Left renal cortex interstitium (tissue), 4 donors: ENCODE data around the gene SLC49A4. TPM values are rescaled to one million over a fixed set of nuclear protein-coding genes. Genes with fewer than 3 reads are reported as not detected.
A peak's percentile ranks its signal among the peaks of the same experiment; 100 is the strongest.

ENCODE experiments used
- DNase-seq, 4 donors: peaks; one replicate each; pipeline ENCODE4 v3.0.0-alpha.2; 2013; ENCODE audit warnings: low read depth in 4 of 4, low spot score in 2 of 4, missing footprints in 1 of 4
- polyA plus RNA-seq, 4 donors: library from polyadenylated mRNA; unstranded; fragments of 120-200 nt; gene quantifications; one replicate each; pipeline ENCODE4 v1.2.1, GENCODE V29; 2013; ENCODE audit not compliant: insufficient read length in 4 of 4

Gene SLC49A4
- polyA plus RNA-seq, 4 donors: 13.9 to 14.9 (median 14.7) TPM

DNA sequence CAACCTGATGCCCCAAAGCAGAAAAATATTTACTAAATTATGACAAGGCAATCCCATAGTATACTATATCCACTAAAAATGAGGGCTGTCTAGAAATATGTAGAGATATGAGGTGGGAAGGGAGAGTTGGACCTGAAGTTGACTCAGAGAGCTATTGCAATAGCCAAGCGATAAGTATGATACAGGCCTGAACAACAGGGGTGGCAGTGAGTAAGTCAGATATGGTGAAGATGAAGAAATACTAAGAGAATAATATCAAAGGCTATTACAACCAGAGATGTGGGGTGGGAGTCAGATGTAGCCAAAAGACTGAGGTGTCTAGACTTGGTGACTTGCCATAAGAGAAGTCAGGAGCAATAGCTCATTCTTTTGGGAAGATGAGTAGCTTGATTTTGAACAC is 10.4 kb upstream of the SLC49A4 start:
- DNase-seq: no peak

DNA sequence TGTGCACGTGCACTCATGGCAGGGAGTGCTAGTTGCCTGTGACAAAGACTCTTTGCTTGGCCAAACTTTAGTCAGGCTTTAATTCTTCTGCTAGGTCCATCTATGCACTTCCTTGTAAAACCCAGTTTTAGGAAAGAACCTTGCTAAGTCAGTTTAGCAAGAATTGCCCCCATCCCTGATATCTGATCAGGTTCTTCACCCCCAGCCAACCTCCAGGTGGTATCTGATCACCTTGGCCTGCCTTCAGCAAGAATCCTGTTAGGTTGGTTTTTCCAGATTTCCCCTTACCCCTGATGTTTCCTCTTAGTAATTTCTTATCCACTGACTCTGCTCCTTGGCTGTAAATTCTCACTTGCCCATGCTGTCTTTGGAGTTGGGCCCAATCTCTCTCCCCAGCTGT is 9.6 kb upstream of the SLC49A4 start:
- no peak for DNase-seq

DNA sequence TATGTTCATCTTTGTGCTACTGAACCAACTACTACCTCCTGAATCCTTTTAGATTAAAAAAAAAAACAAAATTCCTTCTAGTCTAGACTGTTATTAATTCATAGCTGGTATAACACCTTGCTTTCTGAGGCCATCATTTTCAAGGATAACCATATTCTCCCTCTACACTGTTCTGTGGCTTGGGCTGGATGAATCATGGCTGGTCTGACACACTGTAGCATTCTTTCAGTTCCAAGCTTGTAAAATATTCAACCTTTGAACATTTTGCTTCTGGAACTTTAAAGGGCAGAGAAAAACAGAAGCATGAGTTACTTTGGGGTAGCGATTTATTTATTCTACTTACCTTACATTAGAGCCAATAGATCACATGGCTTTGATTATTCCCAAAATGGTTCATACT is 8.8 kb upstream of the SLC49A4 start:
- no peak for DNase-seq

DNA sequence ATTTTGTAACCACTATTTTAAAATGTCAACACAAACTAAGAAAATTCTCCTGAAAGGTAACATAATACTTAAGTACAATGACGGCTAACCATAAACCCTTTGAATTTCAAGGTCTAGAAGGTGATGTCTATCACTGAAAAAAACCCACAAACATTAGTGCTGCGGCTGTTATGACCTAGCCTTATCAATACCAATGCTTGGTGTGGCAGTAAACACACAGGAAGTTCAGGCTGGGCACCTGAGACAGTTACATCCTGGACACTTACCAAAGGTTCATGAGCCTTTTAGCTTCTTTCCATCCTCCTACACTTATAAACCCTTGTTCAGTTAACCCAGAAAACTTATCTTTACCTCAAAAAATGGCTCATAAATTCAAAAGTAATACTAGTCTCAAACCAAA is 7.0 kb upstream of the SLC49A4 start:
- DNase-seq: no peak

DNA sequence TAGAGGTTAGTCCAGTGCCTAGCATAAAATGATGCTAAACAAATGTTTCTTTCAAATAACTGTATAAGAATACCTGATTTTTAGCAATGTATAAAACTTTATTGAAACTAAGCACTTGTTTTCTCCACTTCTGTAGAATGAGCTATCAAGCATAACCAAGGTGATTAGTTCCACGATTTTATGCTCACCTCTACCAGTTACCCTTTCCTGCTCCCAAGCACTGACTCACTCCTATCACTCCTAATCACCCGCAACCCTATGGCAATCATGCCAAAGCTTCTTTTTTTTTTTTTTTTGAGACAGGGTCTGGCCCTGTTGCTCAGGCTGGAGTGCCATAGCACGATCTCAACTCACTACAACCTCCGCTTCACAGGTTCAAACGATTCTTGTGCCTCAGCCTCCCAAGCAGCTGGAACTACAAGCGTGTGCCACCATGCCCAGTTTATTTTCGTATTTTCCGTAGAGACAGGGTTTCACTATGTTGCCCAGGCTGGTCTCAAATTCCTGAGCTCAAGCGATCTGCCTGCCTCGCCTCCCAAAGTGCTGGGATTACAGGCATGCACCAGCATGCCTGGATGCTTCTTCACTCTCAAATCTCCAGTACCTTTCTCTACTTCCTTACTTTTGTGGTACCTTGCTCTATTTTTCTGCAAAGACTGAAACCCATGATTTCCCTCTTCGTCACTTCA is 5.1 kb upstream of the SLC49A4 start:
- no peak for DNase-seq

DNA sequence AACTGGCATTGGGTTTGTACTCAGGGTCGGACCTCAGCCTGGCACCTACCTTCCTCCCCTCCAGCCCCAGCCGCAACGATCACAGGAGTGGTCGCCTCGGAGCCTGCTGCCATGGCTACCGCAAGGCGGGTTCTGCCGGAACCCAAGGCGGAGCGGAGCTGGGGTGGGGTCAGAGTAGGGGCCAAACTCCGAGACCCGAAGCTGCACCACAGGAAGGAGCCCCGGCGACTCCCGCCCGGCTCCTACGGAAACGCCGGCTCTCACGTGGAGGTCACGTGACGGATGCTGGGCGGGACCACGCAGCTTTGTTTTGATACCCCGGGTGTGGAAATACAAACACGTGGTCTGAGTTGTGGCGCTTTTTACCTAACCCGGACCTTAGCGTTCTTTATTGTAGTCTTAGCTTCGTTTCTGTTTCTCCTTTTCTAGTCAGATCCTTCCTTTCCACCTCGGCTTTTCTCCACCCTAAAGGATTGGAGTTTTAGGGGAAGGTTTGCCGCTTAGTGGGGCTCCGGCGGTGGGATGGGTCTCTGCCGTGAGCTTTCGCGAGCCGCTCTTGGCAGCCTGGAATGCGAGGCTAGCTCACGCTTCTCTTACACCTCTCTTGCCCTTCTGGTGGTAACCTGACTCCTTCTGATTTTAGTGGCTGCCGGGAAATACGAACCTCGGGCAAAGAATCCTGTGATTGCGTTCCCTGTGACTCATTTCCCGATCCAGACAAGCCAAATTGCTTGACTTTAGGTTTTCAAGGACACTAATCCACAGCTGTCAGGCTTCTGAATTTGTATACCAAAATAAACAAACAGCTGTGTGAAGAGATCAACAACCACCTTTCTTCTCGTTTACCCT is 1.1 kb upstream of the SLC49A4 start, which contains the start of gene HSPBAP1:
Gene HSPBAP1, minus strand, starts transcription at position 264 of the 849 bp plus-strand sequence. Its CDS starts 151 bp downstream, at position 113.
- peak; percentile 75 to 87 (median 86) for DNase-seq

DNA sequence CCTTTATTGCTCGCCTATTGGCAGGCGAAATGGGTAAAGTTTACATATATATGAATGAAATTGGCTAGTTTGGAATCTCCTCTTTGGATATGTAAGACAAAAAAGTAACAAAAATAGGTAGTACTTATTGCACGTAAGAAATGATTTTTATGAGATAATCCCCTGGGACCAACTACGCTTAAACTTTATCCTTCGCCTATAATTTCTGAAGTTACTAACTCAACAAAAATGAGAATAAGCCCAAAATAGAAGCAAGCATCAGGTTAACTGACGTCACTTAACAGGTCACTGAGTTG is 438 bp upstream of the SLC49A4 start:
- peak in 1 of 4 donors; percentile 58 for DNase-seq

DNA sequence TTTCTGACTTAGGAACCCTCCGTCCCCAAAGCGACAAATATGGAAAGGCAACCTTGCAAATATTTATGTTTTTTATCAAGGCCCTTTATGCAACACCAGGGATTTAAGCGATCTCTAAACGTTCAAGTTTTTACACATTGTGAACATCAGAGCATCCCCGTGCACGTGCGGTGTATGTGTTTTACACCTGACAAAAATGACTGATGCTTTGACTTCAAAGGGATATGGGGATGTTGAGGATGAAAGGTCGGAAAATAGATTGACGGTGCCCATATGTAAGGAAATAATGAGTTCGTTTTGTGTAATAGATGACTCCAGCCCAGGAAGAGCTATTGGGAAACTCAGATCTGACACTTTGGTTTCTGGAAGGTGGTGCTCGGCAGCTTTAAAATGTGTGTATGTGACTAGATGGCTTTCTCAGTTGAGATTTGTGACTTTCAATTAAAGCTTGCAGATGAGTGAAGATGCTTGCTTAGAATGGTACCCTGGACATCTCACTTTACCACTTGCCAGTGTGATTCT is 866 bp downstream of the SLC49A4 start:
- DNase-seq: peak in 1 of 4 donors; percentile 7

DNA sequence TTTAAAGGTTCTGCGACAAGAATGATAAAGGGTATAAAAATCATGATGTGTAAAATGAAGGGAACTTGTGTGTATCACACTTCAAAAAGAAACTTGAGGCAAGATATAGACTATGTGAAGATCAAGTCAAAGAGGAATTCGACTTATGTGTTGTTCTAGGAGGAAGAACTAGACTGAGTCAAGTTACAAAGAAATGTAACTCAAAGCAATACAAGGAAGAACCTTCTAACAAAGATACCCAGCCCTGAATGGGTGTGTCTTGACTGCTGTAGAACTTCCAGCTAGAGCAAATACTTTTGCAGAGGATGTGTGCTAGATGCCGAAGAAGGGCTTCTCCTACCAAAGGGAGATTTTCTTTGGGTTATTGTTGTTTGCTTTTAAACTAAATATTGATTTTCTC is 2.4 kb downstream of the SLC49A4 start:
- DNase-seq: no peak

DNA sequence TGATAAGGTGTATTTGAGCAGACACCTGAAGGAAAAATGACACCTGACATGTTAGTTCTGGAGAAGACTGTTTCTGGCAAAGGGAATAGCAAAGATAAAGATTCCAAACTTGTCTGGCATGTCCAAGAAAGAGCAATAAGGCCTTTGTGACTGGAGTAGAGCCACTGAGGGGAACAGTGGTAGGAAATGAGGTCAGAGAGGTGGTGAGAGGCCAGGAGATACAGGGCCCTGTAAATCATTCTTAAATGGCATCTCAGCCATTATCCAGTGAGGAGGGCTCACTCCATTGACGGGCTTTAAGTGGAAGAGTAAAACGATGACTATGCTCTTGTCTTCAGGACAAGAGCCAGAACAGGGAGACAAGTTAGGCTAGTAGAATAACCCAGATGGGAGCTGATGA is 4.5 kb downstream of the SLC49A4 start:
- no peak for DNase-seq

DNA sequence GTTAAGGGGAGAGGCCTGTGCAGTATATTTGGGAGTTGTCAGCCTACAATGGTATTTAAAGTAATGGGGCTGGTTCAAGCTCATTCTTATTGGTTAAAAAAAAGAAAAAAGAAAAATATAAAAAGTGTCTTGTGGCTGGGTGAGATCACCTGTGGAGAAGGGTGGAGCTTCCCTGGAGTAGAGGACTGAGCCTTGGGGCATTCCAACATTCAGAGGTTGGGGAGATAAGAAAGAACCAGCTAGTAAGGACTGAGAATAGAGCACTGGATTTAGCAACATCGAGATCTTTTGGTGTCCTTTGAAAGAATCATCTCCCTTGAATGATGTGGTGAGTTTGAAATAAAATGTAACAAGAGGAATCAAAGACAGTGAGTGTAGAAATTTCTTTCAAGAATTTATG is 5.2 kb downstream of the SLC49A4 start:
- no peak for DNase-seq

DNA sequence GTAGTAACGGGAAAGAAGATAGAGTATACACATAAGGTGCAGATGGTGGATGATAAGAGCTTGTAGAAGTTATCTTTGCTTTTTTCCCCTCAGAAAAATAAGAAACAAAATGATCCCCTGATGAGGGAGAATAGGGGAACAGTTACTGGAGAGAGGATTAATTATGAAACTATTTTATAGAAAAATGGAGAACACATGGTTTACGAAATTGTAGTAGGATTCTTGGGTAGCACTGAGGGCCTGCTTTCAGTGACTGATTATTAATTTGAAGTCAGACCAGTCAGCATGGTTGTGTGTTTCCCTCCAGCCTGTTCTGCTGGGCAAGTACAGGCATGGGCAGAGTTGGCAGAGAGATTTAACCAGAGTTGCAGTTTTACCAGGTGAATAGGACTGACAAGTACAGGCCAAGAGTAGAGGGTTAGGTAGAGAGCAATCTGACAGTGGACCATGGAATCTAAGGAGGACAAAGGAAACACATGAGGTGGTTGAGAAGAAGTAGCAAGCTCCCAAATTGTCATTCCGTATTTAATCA is 5.9 kb downstream of the SLC49A4 start:
- no peak for DNase-seq

DNA sequence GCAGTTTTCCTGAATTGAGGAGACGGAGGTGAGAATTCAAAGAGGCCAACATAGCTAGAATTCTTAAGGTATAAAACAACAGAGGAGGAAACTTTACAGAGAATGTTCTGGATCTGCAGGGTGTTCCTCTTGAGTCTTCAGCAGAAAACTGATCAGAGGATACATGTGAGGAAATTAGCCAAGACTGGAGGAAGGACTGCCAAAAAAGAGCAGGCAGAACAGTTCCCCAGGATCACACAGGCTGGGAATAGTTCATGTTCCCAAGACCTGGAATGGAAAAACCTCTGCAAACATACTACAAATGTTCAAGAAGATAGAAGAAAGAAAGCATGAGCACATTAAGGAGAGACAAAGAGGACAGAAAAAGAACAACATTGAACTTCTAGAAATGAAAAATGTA is 7.5 kb downstream of the SLC49A4 start:
- DNase-seq: no peak

DNA sequence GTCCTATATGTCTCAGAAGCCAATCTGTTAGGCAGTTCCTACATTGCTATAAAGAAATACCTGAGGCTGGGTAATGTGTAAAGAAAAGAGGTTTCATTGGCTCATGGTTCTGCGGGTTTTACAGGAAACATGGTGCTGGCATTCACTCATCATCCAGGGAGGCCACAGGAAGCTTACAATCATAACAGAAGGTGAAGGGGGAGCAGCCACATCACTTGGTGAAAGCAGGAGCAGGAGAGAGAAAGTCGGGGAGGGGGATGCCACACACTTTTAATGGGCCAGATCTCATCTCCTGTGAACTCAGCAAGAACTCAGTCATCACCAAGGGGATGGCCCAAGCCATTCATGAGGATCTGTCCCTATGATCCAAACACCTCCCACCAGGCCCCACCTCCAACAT is 9.1 kb downstream of the SLC49A4 start:
- DNase-seq: no peak

DNA sequence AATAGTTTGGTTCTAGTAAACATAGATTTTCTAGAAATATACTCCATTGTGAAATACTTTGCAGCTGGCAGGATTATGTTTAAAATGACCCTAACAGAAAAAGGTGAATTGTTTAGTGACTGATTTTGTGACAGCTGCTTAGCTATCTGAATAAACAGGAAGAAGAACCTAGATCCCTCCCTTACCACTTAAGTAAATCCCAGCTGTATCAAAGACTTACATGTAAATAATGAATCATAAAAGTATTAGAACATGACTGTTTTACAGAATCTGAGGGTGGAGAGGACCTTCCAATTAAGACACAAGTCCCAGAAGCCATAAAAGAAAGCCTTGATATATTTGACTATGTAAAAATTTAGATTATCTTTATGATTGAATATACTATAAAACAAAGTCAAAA is 15.9 kb downstream of the SLC49A4 start:
- no peak for DNase-seq

DNA sequence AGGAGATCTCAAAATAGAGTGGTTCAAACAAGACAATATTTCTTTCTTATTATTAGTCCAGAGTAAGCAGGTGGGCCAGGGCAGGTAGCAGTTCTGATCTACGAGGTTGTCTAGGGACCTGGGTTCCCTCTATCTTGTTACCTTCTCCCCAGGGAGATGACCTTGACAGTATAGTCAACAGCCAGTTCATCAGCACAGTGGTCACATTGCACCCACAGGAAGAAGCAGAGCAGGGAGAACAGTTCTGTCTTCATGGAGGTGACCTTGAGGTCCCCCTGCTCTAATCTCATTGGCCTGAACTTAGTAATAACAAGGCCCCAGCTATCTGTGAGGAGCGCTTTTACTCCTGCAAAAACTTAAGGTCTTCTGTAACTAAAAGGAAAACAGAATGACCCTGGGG is 21.7 kb downstream of the SLC49A4 start:
- DNase-seq: no peak

DNA sequence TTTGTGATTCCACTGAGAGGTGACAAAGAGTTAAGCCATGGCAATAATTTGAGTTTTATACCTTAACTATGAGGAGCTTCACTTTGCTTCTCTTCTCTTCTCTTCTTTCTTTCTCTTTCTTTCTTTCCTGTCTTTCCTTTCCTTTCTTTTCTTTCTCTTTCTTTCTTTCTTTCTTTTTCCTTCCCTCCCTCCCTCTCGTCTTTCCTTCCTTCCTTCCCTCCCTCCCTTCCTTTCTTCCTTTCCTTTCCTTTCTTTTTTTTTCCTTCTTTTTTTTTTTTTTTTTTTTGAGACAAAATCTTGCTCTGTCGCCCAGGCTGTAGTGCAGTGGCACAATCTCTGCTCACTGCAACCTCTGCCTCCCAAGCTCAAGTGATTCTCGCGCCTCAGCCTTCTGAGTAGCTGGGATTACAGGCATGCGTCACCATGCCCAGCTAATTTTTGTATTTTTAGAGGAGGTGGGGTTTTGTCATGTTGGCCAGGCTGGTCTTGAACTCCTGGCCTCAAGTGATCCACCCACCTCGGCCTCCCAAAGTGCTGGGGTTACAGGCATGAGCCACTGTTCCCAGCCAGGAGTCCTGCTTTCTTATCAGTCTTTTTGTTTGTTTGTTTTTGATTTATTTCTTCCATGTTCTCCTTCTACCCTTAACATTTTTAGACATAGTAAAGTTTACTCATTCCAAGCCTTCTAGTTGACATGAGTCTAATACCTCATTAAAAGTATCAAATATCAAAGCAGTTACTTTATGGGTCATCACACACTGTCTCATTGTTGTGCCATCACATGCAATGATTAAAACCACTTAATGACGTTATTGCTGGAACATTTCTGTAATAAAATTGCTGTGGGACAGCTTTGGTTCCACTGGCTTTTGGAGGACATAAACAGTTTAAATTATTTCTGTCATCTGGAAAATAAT is 29.9 kb downstream of the SLC49A4 start:
- DNase-seq: peak in 3 of 4 donors; percentile 3 to 13 (median 8)

DNA sequence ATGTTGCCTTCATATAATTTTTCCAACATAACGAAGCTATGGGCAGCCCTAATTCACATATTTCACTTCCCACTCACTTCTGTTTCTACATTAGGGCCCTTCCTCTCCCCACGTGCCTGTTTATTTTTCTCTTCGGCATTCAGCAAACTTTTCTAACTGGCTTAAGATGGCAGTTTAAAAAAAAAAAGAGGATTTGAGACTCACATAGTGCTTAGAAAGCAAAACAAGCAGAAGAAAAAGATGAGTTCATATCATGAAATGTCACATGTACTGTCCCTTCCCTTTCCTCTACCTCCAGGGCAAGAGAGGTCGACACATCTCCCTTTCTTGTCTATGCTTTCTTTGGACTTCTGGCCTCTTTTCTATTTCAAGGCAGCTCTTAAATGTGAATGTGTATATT is 30.6 kb downstream of the SLC49A4 start:
- no peak for DNase-seq

DNA sequence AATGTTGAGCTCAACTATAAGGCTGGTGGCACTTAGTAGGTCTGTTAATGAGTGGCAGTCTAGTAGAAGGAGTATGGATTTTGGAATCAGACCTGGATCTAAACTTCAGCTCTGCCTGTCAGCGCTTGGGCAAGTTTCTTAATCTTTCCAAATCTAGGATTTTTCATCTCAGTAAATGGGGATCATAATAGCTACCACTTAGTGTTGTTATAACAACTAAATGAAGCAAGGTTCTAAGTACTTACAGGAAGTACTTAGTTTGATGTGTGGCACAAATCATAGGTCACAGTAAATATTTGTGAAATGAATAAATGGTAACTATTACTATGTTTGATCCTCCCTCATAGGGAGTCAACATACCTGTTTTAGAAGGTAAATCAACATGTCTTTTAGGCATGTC is 31.4 kb downstream of the SLC49A4 start:
- DNase-seq: no peak

DNA sequence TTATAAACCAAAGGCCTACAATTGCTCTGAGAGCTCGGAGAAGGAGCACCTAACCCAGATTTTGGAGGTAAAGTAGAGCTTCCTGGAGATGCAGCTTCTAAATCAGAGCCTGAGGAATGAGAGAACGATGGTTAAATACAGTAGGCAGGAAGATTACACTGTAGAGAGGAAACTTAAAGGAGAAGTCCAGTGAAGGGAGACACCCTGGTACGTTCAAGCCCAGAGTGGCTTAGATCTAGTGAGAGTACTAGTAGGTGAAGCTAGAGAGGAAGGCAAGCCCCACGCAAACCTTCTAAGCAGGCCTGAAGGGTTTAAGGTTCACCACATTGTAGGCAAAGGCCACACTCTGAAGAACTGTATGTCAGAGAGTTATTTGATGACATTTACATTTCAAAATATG is 33.4 kb downstream of the SLC49A4 start:
- no peak for DNase-seq

DNA sequence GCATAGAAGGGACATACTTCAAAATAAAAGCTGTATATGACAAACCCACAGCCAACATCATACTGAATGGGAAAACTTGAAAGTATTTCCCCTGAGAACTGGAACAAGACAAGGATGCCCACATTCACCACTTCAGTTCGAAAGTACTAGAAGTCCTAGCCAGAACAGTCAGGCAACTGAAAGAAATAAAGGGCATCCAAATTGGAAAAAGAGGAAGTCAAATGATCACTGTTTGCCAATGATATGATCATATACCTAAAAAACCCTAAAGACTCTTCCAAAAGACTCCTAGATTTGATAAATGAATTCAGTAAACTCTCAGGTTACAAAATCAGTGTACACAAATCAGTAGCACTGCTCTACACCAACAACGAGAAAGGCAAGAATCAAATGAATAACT is 40.7 kb downstream of the SLC49A4 start:
- no peak for DNase-seq
